Body of pancreas (tissue), 4 donors: ENCODE measurements around the gene ZNF346. TPM values are rescaled to one million over a fixed set of nuclear protein-coding genes. Genes with fewer than 3 reads are reported as not detected.
A peak's percentile ranks its signal among the peaks of the same experiment; 100 is the strongest.

Experiments
- ATAC-seq: fragments of 150-250 bp; one replicate; pipeline ENCODE4 v1.9.1; 2016
- DNase-seq, 4 donors: peaks; one replicate each; pipeline ENCODE4 v3.0.0-alpha.2; 2019
- H3K27ac ChIP-seq, 4 donors: fragments of 200-600 bp; sonication (generic); 1 replicate in 3 of 4; 2 replicates in 1 of 4; pipeline versions ENCODE4 v1.5.1 to v1.6.1; 2016 to 2019; ENCODE audit warnings: mild to moderate bottlenecking in 1 of 4, mixed read lengths in 1 of 4, moderate library complexity in 1 of 4
- H3K27me3 ChIP-seq, 2 donors: fragments of 200-600 bp; sonication (generic); one replicate each; pipeline ENCODE4 v1.6.0; 2016; ENCODE audit warnings: mild to moderate bottlenecking in 1 of 2
- H3K36me3 ChIP-seq, 2 donors: fragments of 200-600 bp; sonication (generic); replicated peaks in 1 of 2; 2 replicates each; pipeline ENCODE4 v1.5.1; 2016; ENCODE audit warnings: low read depth in 2 of 2; ENCODE audit not compliant: insufficient read depth in 1 of 2
- H3K4me1 ChIP-seq: fragments of 200-600 bp; sonication (generic); one replicate; pipeline ENCODE4 v1.6.0; 2016
- H3K4me3 ChIP-seq, 2 donors: fragments of 200-600 bp; sonication (generic); 1 replicate in 1 of 2; 2 replicates in 1 of 2; pipeline ENCODE4 v1.5.1; 2016 to 2019
- H3K9me3 ChIP-seq, 3 donors: fragments of 200-600 bp; sonication (generic); 1 replicate in 2 of 3; 2 replicates in 1 of 3; pipeline ENCODE4 v1.5.1; 2016
- POLR2A ChIP-seq, 3 donors: fragments of 450-650 bp; IDR thresholded peaks; one replicate each; pipeline ENCODE4 v1.6.1; 2016; ENCODE audit warnings: antibody characterized with exemption in 3 of 3, mild to moderate bottlenecking in 2 of 3
- WGBS, 2 donors: methylation state at CpG; one replicate each; pipeline ENCODE4 v1.1.5; 2017; 5-methylcytosine and 5-hydroxymethylcytosine counted together
- intact Hi-C: fragments of 100-400 bp; cut with DNase I; formaldehyde crosslinking; loops from one replicate; pipeline ENCODE4 v1.15.1; 2023
- total RNA-seq, 2 donors: library from RNA; depleted of rRNA; stranded (reverse); fragments of >200 nt; gene quantifications; one replicate each; pipeline ENCODE4 v1.1.0, GENCODE V29; 2016
- TF ChIP-seq, protein P1 (sequence below), 7 experiments: fragments of 450-650 bp in 4 of 7; fragments of 200-600 bp in 3 of 7; sonication (generic) in 3 of 7; IDR thresholded peaks; one replicate each; pipeline ENCODE4 v1.5.1; 2016 to 2019; ENCODE audit warnings: antibody characterized with exemption in 7 of 7

ZNF346 gene
- total RNA-seq, 2 donors from 2014 or later: 13.5 to 14.5 TPM

DNA sequence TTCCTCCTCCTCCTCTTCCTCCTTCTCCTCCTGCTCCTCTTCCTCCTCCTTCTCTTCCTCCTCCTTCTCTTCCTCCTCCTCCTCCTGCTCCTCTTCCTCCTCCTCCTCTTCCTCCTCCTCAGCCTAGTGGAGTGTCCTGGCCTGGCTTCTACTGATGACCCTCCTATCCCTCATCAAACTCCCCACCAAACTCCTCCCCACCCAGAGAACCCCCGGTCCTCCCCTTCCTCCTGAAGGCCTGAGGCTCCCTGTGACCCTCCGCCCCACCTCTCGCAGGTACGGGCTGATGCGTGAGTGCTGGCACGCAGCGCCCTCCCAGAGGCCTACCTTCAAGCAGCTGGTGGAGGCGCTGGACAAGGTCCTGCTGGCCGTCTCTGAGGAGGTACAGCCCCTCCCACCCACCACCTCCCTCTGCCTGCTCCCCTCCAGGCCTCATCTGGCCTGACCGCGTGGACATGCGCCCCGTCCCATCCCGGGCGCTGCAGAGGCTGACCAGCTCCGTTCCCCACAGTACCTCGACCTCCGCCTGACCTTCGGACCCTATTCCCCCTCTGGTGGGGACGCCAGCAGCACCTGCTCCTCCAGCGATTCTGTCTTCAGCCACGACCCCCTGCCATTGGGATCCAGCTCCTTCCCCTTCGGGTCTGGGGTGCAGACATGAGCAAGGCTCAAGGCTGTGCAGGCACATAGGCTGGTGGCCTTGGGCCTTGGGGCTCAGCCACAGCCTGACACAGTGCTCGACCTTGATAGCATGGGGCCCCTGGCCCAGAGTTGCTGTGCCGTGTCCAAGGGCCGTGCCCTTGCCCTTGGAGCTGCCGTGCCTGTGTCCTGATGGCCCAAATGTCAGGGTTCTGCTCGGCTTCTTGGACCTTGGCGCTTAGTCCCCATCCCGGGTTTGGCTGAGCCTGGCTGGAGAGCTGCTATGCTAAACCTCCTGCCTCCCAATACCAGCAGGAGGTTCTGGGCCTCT lies 74.8 kb downstream of the ZNF346 start:
- TF ChIP-seq POLR2A (IDR thresholded peaks at IDR 0.05): no peak
- TF ChIP-seq, protein P1, sequence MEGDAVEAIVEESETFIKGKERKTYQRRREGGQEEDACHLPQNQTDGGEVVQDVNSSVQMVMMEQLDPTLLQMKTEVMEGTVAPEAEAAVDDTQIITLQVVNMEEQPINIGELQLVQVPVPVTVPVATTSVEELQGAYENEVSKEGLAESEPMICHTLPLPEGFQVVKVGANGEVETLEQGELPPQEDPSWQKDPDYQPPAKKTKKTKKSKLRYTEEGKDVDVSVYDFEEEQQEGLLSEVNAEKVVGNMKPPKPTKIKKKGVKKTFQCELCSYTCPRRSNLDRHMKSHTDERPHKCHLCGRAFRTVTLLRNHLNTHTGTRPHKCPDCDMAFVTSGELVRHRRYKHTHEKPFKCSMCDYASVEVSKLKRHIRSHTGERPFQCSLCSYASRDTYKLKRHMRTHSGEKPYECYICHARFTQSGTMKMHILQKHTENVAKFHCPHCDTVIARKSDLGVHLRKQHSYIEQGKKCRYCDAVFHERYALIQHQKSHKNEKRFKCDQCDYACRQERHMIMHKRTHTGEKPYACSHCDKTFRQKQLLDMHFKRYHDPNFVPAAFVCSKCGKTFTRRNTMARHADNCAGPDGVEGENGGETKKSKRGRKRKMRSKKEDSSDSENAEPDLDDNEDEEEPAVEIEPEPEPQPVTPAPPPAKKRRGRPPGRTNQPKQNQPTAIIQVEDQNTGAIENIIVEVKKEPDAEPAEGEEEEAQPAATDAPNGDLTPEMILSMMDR (IDR thresholded peaks at IDR 0.05): no peak
- DNase-seq (no peak), ATAC-seq (no peak)
- 72 to 81% methylated on average over 21 to 29 of the region's 30 CpGs for WGBS, 2 donors
- peaks cover 61% of the 10 kb centered on the region for H3K4me1 ChIP-seq
- peak overlapping the region in 1 of 4 donors; percentile 41 for H3K27ac ChIP-seq
- peaks cover 0 to 9% of the 10 kb centered on the region in 2 donors for H3K36me3 ChIP-seq
- H3K27me3 ChIP-seq: no peaks in the 10 kb centered on the region
- no peak overlapping the region for H3K4me3 ChIP-seq
- intact Hi-C loops: loop anchor here (10.0 kb wide), 1 partner anchor 442 kb away; no protein-coding TSS in a partner anchor
- no peaks in the 10 kb centered on the region for H3K9me3 ChIP-seq

DNA sequence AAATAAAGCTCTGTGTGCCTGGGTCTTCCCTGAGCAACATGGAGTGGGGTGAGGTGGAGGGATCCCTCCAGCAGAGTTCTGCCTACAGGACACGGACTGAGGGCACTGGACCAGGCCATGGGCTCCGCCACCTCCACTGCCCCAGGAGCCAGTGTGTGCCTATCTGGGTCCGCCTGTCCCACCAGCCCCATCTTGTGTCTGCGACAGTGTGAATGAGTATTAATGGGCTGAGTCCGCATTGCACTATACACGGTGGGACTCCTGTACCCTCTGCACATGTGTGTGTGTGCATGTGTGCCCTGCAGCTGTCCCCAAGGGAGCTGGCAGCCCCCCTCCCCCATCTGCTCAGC lies 75.6 kb downstream of the ZNF346 start:
- DNase-seq (no peak), ATAC-seq (no peak)
- TF ChIP-seq, protein P1 (IDR thresholded peaks at IDR 0.05): no peak
- TF ChIP-seq POLR2A (IDR thresholded peaks at IDR 0.05): no peak
- Histone ChIP-seq H3K9me3 (no peaks in the 10 kb centered on the region), H3K36me3 (peaks cover 0 to 9% of the 10 kb centered on the region in 2 donors), H3K27ac (peak overlapping the region in 2 of 4 donors; percentile 41 to 53), H3K27me3 (no peaks in the 10 kb centered on the region), H3K4me1 (peaks cover 61% of the 10 kb centered on the region), H3K4me3 (no peak overlapping the region)
- intact Hi-C loops: loop anchor here (10.0 kb wide), 1 partner anchor 443 kb away; no protein-coding TSS in a partner anchor
- WGBS, 2 donors: 71 to 84% methylated on average over 6 of the region's 6 CpGs

DNA sequence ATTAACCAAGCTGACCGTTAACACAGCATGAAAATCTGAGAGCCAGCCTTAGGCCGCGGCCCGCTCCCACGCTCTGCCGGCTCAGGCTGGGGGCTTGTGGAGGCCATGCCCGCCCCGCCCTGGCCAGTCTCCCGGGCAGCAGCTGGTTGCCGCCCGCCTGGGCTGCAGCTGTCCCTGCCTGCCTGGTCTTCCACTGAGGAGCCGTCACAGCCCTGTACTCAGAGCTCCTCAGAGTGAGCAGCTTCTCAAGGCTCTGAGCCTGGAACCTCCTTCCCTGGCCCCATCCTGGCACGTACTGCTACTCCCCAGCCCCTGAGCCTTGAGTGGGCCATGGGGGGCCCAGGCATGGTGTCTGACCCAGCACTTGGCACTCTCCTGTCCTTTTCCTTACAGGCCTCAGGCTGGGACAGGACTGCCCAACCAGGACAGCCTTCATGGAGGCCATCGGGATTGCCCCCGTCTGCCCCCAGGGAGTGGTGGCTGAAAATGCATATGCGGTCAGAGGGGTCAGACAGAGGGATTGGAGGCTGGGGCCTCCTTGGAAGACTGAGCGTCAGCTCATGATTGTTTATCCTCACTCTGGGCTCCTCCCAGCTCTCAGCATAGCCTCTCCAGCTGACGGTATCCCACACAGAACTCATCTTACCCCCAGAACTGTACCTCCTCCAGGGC lies 76.1 kb downstream of the ZNF346 start:
- TF ChIP-seq POLR2A (IDR thresholded peaks at IDR 0.05): no peak
- TF ChIP-seq, protein P1 (IDR thresholded peaks at IDR 0.05): no peak
- 58 to 69% methylated on average over 4 to 17 of the region's 18 CpGs for WGBS, 2 donors
- ATAC-seq (no peak), DNase-seq (no peak)
- intact Hi-C loops: loop anchor here (10.0 kb wide), 1 partner anchor 444 kb away; no protein-coding TSS in a partner anchor
- Histone ChIP-seq H3K9me3 (no peaks in the 10 kb centered on the region), H3K27me3 (no peaks in the 10 kb centered on the region), H3K4me3 (no peak overlapping the region), H3K27ac (peak overlapping the region in 3 of 4 donors; percentile 21 to 53 (median 41)), H3K4me1 (peaks cover 60% of the 10 kb centered on the region), H3K36me3 (peaks cover 0 to 9% of the 10 kb centered on the region in 2 donors)

DNA sequence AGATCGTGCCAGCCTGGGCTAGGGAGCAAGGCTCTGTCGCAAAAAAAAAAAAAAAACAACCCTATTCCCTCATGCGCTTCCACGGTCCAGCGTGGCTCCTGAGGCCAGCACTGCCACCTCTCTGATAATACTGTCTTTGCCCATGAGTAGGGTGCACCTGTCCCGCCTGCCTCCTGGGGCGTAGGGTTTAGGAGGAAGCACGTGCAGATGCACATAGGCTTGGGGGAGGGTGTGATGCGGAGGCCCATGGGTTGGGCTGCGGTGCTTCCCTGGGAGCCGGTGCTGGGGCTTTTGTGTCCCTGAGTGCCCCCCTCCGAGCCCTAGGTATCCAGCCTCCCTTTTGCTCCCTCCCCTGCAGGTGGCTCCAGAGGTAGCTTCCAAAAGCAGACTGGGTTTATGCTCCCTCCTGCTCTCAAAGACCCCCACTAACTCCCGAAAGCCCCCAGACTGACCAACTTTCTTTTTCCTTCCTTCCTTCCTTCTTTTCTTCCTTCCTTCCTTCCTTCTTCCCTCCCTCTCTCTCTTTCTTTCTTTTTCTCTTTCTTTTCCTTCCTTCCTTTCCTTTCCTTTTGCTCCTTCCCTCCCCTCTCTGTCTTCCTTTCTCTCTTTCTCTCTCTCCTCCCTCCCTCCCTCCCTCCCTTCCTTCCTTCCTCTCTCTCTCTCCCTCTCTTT lies 77.1 kb downstream of the ZNF346 start:
- peak in 2 of 4 donors; percentile 49 to 52 for DNase-seq
- intact Hi-C loops: loop anchor here (10.0 kb wide), 1 partner anchor 445 kb away; no protein-coding TSS in a partner anchor

More for the DNA sequence above, 77.1 kb downstream of the ZNF346 start:
- H3K27me3 ChIP-seq: no peaks in the 10 kb centered on the region
- H3K4me1 ChIP-seq: peaks cover 51% of the 10 kb centered on the region
- peak; percentile 44 for ATAC-seq
- H3K4me3 ChIP-seq: no peak overlapping the region
- WGBS, 2 donors: 70 to 79% methylated on average over 13 of the region's 13 CpGs
- TF ChIP-seq, protein P1 (IDR thresholded peaks at IDR 0.05): peak in 3 of 7 experiments; percentile 19 to 28 (median 21)
- TF ChIP-seq POLR2A (IDR thresholded peaks at IDR 0.05): no peak
- H3K36me3 ChIP-seq: peaks cover 0 to 9% of the 10 kb centered on the region in 2 donors
- H3K9me3 ChIP-seq: no peaks in the 10 kb centered on the region
- H3K27ac ChIP-seq: peak overlapping the region in 3 of 4 donors; percentile 21 to 53 (median 41)
